ENCODE results near the gene PAK6.

- TF ChIP-seq CTCF (IDR thresholded peaks at IDR 0.05; ENCODE audit: low read depth, low read length): no peak
- TF ChIP-seq EZH2phosphoT487 (IDR thresholded peaks at IDR 0.05; ENCODE audit: low read depth): no peak
These were observed 64.1 kb downstream of the PAK6 start for GRCh38 chr15:40302981-40303380.
